Measurements from ENCODE around the gene SMIM8.

Gene SMIM8

GRCh38 chr6:87333591-87334181 lies 11.3 kb downstream of the SMIM8 start:
- in situ Hi-C loops (cut with HindIII; ENCODE audit: low sequenced_read_pairs): no loop called here

DNA sequence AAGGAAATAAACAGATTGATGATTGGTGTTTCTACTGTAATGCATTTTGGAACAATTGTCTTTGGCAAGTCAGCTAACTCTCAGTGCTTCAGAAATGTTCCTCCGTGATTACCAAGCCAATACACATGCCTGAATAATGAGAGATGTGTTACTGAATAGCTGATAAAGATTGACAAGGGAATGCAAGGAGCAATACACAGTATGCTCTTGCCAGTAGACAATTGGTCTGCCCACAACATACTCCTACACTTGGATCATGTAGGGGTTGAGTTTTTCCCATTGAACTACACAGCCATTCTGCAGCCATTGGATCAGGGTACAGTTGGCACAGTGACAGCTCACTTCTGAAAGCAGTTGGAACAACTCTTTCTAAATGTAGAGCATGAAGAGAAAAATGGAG lies 12.3 kb downstream of the SMIM8 start:
- in situ Hi-C loops (cut with HindIII; ENCODE audit: low sequenced_read_pairs): no loop called here

GRCh38 chr6:87336367-87336766 lies 14.0 kb downstream of the SMIM8 start:
- in situ Hi-C loops (cut with HindIII; ENCODE audit: low sequenced_read_pairs): no loop called here

GRCh38 chr6:87340230-87340629 lies 17.8 kb downstream of the SMIM8 start:
- in situ Hi-C loops (cut with HindIII; ENCODE audit: low sequenced_read_pairs): no loop called here

DNA sequence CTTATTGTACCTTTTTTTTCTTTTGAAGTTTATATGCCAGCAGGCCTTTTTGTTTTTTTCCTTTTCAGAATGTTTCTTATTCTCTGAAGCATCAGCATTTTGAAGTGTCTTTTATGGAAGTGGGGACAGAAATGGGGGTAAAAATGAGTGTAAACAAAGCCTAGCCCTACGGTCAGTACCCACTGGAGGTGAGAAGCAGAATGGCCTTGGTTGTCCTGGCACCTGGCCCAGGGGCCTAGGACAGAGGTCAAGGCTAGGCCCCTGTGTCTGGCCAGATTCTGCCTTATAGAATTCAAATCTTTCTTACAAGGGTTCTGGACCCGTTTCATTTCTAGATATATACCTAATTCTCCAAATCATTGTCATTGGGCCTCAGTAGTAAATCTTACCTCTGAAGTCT lies 18.8 kb downstream of the SMIM8 start:
- in situ Hi-C loops (cut with HindIII; ENCODE audit: low sequenced_read_pairs): no loop called here

DNA sequence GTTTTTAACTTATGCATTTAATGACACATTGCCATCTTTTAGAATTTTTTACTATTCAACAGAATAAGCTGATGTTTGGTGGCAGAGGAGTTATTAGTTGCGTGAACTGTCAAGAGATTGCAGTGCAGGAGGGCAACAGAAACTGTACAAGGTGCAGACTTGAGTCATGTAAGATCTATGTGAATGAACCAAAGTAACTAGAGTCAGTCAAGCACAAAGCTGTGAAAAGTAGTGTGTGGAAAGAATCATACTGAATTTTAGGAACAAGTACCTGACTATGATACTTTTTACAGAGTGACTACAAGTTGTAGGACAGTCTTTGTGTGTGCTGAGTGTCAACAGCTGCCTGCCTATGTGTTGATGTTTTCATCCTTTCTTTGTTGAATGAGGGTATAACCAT lies 19.5 kb downstream of the SMIM8 start:
- in situ Hi-C loops (cut with HindIII; ENCODE audit: low sequenced_read_pairs): no loop called here

DNA sequence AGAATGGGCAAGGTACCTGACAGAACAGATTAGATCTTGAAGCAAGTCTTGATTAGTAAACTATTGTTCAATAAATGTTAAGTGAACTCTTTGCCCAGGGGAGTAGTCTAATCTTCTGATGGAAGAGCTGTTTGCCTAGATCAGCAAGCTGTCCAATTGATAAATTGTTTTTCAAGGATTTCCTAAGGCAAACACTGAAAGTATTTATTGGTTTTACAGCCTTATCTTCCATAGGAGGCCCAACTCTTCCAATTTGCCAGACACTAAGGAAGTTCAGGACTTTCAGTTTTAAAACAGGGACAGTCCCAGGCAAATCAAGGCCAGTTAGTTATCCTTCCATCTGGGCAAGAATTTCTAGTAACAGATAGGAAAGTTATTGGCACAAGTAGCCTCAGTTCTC lies 20.4 kb downstream of the SMIM8 start:
- in situ Hi-C loops (cut with HindIII; ENCODE audit: low sequenced_read_pairs): no loop called here

- in situ Hi-C loops (cut with HindIII; ENCODE audit: low sequenced_read_pairs): no loop called here
These were observed 22.3 kb downstream of the SMIM8 start, which contains the start of gene C6orf163 for GRCh38 chr6:87344731-87345130. Gene C6orf163 (plus strand): TSS chr6:87344813. CDS start chr6:87345100, 287 bp downstream.

- in situ Hi-C loops (cut with HindIII; ENCODE audit: low sequenced_read_pairs): no loop called here
These were observed 24.3 kb downstream of the SMIM8 start for GRCh38 chr6:87346700-87347099.

DNA sequence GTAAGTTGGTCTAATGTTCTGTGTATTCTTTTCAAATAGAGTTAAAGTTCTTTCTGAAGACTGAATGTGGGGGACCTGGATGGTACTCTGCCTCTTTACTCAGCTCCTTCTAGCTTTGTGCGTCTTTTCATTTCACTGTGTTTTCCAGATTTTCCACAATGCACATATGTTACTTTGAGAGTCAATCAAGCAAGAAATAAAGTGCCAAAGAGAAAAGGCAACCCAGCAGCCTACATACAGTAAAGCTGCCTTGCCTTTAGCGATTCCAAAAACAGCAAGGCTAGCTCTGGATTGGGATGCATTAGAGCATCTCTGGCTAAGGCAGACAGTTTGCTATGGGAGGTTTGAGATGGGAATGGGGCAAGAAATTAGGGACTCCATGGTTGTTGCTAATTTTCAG lies 27.5 kb downstream of the SMIM8 start:
- in situ Hi-C loops (cut with HindIII; ENCODE audit: low sequenced_read_pairs): no loop called here

GRCh38 chr6:87350516-87350915 lies 28.1 kb downstream of the SMIM8 start:
- in situ Hi-C loops (cut with HindIII; ENCODE audit: low sequenced_read_pairs): no loop called here

GRCh38 chr6:87351583-87351982 lies 29.2 kb downstream of the SMIM8 start:
- in situ Hi-C loops (cut with HindIII; ENCODE audit: low sequenced_read_pairs): no loop called here

DNA sequence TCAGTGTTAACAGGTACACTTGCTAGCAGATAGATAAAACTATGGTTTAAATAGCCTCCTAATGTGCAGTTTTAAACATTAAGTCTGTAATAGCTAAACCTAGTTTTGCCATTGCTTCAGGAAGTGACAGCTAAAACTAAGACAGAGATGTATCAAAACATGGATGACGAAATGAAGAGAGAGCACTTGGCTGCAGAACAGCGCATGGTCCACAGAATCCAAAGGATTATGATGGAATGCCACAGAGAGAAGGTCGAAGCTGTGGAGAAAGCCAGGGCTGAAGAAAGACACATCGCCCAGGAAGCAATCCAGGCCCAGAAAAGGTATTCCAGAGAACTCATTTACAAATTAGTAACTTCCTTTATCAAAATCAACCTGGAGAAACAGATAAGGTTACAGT lies 33.8 kb downstream of the SMIM8 start:
- in situ Hi-C loops (cut with HindIII; ENCODE audit: low sequenced_read_pairs): no loop called here

DNA sequence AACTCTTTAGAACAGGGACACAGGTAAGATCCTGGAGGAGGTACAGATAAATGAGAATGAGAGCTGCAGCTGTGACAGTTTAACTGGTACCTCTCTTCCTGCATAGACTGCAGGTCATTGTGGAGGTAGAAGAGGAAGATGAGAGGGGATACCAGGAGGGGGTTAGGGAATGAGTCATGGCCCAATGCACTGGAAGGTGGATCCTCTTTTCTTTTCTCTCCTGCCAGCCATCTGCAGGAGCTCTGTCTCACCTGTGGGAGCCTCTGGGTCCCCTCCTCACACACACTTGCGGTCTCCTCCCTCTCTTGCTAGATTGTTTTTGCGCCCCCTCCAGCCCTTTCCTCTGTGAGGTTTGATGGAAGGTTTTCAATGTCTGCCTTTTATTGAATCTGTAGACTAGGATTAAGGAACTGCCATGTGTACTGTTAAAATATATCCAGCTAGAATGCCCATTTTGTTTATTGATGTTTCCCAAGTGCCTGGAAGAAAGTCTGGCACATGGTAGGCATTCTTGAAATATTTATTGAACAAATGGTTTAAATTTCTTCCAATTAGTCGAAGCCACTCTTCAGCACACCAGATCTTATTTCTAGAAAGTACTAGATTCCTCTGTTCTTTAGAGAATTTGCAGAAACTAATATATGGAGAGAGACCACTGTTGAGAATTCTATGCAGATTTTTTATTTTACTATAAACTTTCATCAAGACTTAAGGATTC lies 35.2 kb downstream of the SMIM8 start:
- in situ Hi-C loops (cut with HindIII; ENCODE audit: low sequenced_read_pairs): no loop called here

DNA sequence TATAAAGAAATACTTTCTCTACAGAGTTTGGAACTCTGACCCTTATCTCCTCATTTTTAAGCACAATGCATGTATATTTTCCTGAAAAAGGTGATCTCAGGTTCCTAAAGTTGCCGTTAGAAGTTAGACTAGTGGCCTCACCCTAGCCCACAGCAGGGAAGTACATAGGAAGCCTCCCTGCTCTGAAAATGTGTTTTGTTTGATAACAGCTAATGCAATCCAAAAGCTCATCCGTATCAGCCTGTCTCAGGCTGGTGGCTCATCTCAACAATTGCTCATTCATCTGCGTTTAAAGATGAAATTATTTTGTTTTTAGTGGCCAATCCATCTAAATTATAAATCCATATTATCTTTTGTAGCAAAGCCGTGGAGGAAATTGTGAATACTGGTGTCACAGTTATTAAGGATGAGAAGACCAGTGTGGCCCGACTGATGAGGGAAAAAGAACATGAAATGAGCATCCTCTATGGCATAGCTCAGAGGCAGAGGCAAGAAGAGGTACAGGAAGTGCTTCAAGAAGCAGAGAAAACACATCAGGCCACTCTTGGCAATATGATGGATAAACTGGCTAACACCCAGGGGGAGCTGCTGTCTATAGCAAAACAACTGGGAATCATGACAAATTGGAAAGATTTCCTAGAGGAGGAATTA lies 42.3 kb downstream of the SMIM8 start:
- in situ Hi-C loops (cut with HindIII; ENCODE audit: low sequenced_read_pairs): no loop called here

- in situ Hi-C loops (cut with HindIII; ENCODE audit: low sequenced_read_pairs): no loop called here
These were observed 43.9 kb downstream of the SMIM8 start for GRCh38 chr6:87366072-87366827.

- in situ Hi-C loops (cut with HindIII; ENCODE audit: low sequenced_read_pairs): no loop called here
These were observed 44.5 kb downstream of the SMIM8 start for GRCh38 chr6:87366899-87367298.

GRCh38 chr6:87373377-87373776 lies 51.0 kb downstream of the SMIM8 start:
- in situ Hi-C loops (cut with HindIII; ENCODE audit: low sequenced_read_pairs): no loop called here

- in situ Hi-C loops (cut with HindIII; ENCODE audit: low sequenced_read_pairs): no loop called here
These were observed 52.9 kb downstream of the SMIM8 start for GRCh38 chr6:87375315-87375714.

DNA sequence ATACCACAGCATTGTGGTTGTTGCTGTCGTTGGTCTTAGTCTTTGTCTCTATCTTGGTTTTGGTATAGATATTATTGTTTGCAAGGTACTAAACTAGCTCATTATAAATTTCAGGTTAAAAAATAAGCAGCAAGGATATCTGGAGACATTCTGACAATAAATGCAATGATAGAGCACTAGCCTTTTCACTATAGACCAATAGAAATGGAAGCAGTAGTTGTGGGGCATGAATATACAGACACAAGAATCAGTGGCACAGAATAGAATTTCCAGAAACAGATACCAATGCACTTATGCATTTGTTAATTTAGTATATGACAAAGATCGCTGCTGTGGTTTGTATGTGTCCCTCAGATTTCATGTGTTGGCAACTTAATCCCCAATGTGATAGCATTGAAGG lies 54.3 kb downstream of the SMIM8 start:
- in situ Hi-C loops (cut with HindIII; ENCODE audit: low sequenced_read_pairs): no loop called here

GRCh38 chr6:87378947-87379346 lies 56.6 kb downstream of the SMIM8 start:
- in situ Hi-C loops (cut with HindIII; ENCODE audit: low sequenced_read_pairs): no loop called here

- in situ Hi-C loops (cut with HindIII; ENCODE audit: low sequenced_read_pairs): no loop called here
These were observed 60.5 kb downstream of the SMIM8 start for GRCh38 chr6:87382861-87383260.
